NCI-H526 treated with DMSO at 0.1 percent for 48 hours (cell line): Measurements from ENCODE around the gene PIGQ.

ENCODE experiments used
- DNase-seq: peaks from one replicate; lab custom pipeline; 2025; lab: John Stamatoyannopoulos, UW

PIGQ gene

DNA sequence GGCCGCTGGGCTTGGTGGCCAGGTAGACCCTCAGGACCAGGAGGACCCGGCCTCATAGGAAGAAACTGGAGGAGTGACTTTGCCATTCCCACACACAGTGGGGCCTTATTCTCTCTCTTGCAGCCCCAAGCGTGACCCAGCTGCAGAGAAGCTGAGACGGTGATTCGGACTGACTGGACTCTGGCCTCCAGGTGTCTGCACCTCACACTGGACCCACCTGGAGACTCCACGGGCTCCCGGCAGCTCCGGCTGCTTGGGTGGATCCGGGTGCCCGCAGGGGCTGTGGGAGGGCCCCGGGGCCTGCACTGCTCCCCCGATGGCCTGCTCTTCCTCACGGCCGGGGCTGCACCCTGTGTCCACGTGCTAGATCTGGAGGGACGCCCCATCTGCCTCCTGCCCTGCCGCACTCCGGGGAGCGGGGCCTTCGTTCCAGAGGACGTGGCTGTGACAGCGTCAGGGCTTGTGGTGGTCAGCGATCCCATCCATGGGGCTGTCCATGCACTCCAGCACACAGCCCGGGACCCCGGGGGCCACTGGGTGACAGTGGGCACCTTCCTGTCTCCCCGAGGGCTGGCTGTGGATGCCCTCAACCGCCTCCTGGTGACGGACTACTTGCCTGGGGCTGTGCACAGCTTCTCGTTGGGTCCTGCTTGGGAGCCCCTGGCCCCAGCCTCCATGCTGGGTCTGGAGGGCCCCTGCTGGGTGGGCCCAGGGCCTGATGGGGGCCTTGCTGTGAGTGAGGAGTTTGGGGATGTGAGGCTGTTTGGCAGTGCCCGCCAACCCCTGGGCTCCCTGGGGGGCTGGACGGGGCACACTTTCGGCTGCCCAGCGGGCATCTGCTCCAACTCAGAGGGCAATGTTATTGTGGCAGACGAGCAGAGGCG is 2.2 kb upstream of the PIGQ start:
- no peak for DNase-seq

GRCh38 chr16:568401-569258 is 1.1 kb upstream of the PIGQ start:
- no peak for DNase-seq

DNA sequence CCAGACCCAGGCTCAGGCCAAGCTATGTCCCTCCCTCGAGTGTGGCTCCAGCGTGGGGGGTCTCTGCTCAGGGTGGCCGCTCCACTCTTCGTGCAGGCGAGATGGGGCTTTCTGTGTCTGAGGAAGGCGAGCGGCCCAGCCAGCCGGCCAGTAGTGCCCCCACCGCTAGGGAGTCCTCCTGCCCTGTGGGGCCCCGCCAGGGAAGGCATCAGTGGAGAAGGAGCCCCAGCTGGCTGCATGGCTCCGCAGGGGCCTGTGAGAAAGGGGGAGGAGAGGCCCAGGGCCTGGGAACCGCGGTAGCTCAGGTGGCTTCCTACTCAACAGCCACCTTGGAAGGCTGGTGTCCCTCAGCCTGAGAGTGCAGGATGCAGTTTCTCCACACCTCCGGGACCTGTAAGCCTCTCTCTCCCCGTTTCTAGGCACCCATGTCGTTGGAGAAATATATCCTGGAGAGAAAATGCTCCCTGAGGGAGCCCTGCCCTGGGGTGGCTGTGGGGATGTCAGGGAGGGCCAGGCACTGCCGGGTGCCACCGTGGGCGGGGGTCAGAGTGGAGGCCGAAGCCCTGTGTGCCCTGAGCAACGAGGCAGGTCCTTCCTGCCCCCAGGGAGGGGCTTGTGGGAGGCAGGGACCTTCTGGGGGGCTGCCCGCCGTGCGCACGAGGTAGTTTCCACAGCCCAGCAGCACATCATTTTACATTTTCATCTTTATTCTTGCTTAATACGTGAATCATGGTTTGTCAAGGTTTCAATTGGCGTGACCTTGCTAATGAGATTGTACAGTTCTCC is 3.3 kb downstream of the PIGQ start:
- no peak for DNase-seq

DNA sequence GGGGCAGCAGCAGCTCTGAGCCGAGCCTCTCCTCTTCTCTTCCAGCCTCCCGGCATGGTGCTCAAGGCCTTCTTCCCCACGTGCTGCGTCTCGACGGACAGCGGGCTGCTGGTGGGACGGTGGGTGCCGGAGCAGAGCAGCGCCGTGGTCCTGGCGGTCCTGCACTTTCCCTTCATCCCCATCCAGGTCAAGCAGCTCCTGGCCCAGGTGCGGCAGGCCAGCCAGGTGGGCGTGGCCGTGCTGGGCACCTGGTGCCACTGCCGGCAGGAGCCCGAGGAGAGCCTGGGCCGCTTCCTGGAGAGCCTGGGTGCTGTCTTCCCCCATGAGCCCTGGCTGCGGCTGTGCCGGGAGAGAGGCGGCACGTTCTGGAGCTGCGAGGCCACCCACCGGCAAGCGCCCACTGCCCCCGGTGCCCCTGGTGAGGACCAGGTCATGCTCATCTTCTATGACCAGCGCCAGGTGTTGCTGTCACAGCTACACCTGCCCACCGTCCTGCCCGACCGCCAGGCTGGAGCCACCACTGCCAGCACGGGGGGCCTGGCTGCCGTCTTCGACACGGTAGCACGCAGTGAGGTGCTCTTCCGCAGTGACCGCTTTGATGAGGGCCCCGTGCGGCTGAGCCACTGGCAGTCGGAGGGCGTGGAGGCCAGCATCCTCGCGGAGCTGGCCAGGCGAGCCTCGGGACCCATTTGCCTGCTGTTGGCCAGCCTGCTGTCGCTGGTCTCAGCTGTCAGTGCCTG is 4.4 kb downstream of the PIGQ start:
- DNase-seq: no peak

GRCh38 chr16:575354-576196 is 5.8 kb downstream of the PIGQ start:
- DNase-seq: no peak

DNA sequence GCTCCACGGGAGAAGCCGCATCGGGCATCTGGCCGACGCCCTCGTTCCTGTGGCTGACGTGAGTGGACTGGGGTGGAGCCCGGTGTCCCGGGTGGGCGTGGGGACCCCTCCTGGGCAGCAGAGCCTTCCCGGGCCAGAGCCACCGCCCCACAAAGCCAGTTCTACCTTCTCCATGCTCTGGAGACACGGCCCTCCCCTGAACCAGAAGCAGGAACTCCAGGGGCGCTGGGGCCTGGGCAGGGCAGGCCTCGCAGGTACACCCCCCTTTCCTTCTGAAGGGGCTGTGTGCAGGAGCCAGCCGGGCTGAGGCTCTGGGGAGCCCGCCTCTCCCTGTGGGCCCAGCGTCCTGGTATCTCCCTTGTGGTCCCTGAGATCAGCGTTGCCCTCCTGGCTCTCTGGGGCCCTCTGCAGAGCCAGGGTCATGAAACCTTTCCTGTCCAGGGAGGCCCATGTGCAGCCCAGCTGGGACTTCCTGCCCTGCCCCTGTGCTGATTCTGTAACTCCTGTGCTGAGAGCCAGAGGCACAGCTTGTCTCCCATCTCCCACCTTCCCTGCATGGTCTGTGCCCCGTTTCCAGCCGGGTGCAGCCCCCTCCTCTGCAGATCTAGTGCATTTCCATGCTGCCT is 6.5 kb downstream of the PIGQ start:
- no peak for DNase-seq

DNA sequence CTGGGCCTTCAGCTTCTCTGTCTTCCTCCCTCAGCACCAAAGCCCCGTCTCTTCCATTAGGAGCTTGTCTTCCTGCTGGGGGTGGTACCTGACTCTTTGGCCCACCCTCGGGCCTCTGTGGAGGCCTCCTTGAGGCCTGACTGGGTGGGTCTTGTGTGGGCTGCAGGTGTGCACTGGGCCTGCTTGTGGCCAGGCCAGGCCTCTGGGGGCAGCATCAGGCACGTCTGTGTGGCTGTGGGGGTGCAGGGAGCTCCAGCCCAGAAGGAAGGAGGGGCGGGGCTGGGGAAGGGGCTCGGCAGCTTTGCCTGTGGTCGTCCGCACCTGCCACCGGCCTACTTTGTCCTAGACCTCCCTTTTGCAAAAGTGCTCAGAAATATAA is 7.0 kb downstream of the PIGQ start:
- no peak for DNase-seq

DNA sequence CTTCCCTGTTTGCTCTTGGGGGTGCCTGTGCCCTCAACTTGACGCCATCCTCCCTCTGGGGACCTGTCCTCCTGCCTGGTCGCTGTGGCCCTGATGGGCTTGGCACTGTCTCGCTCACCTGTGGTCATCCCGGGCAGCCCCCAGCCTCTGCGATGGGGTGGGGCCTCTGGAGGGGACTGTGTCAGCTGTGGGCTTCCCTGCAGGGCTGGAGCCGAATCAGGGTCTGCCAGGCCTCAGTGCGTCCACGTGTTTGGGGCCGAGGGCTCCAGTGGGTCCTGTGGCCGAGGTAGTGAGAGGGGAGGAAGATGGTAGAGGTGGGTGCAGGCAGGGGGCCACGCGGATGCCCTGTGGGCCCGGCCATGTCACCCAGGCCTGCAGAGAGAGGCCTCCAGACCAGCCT is 8.0 kb downstream of the PIGQ start:
- DNase-seq: no peak

- no peak for DNase-seq
Measured at GRCh38 chr16:578232-578869, 8.6 kb downstream of the PIGQ start.

- DNase-seq: peak; percentile 37
Measured at GRCh38 chr16:578870-579405, 9.2 kb downstream of the PIGQ start.

GRCh38 chr16:580141-580945 is 10.6 kb downstream of the PIGQ start:
- DNase-seq: no peak

DNA sequence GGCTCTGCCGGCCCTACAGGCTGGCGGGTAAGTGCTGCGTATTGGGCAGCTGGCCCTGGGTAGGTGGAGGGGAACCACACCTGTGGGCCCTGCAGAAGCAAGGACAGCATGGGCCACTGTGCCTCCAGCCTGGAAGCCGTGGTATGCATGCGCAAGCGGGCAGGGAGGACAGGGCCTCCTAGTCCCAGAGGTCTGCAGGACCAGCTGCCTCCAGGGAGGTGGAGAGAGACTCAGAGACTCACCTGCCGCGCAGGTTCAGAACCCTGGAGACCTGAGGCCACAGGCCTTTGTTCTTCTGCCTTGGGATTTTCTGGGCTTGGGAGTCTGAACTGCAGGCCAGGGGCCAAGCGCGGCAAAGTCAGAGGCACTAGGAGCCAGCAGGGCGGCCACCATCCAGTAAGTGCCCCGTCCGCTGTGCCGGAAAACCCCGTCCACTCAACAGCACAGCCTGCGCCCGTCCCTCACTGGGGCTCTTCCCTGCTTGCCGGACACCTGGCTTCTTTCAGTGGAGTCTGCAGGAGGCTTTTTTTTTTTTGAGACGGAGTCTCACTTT is 11.3 kb downstream of the PIGQ start:
- DNase-seq: no peak

GRCh38 chr16:582218-582613 is 12.4 kb downstream of the PIGQ start:
- DNase-seq: no peak

DNA sequence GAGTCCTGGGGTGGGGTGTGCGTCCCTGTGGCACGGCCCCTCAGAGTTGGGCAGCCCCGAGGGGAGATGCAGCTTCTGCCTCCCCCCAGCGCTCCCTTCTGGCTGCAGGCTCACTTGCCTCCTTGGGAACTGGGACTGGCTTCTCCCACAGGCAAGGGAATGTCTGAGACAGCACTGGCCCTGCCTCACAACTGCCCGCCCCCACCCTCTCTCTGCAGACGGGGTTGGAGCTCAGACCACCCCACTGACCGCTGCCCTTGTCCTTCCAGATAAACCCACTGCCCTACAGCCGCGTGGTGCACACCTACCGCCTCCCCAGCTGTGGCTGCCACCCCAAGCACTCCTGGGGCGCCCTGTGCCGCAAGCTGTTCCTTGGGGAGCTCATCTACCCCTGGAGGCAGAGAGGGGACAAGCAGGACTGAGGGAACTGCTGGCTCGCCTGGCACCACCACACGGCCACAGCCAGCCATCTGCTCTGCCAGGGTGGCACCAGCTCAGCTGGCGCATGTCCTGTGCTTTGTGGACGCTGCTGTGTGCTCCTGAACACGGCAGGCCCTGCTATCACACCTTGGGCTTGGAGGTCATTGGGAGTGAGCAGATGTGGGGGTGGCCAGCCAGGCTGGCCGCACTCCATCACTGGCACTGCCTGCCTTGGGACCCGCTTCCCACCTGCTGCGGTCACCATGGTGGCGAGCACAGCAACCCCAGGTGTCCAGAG is 13.0 kb downstream of the PIGQ start:
- no peak for DNase-seq

DNA sequence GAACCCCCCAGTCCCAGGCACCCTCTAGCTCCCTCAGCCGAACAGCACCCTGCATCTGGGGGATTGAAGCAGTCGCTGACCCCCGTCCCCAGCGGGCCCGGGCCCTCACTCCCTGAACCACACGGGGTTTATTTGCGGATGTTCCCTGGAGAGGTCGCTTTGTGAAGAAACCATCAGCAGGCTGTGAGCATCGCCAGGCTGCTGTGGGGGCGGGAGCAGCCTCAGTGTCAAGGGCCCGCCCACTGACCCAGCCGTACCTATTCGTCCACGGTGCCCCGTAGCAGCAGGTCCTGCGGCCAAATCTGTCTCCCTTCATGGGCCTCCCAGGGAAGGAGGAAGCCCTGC is 13.7 kb downstream of the PIGQ start:
- DNase-seq: no peak

GRCh38 chr16:583815-584591 is 14.2 kb downstream of the PIGQ start:
- peak; percentile 34 for DNase-seq

DNA sequence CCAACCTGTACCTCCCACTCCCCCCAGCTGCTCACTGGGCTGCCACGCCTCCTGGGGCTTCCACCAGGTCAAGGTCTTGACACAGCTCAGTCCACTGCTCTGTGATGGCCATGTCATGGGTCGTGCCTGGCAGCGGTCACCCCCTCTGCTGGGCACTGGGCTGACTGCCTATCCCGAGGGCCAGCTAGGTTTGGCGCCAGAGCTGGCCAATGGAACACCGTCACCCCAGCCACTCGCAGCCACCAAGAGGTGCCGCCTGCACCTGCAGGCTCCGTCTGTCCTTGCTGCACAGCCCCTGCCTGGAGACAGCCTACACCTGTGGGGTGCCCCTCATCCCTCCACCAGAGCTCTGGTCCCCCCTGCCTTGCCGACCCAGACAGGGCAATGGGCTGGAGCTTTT is 15.6 kb downstream of the PIGQ start:
- DNase-seq: no peak
